ENCODE measurements around the gene SAGE1. TPM values are rescaled to one million over a fixed set of nuclear protein-coding genes. Genes with fewer than 3 reads are reported as not detected.

SAGE1 gene
- total and polyA plus RNA-seq, 9 of the 15 experiments (the other 6 are each of a cell fraction or from before 2014, with no cell fraction given): 14.6 to 79.2 (median 29.3) TPM

- peak overlapping the region; percentile 81 for H3K4me2 ChIP-seq (ENCODE audit: insufficient read depth, low read length)
- peak overlapping the region; percentile 95 for H3K27ac ChIP-seq (ENCODE audit: extremely low read depth, low read depth, low read length)
- peaks cover 17% of the 10 kb centered on the region; the same call in 1 of the 3 replicates for H3K36me3 ChIP-seq (ENCODE audit: control insufficient read depth, insufficient read depth, low read length)
- peaks cover 0 to 5% of the 10 kb centered on the region in 2 experiments; a peak in 2 of 5 replicates for H3K4me1 ChIP-seq (replicated peaks in 1 of 2; ENCODE audit: control insufficient read depth in 2 of 2, insufficient read depth in 2 of 2, low read length in 2 of 2)
- H3K9ac ChIP-seq (ENCODE audit: insufficient read depth in 1 of 2, low read depth in 2 of 2, low read length in 2 of 2): peak overlapping the region; percentile 94 to 95
- intact Hi-C loops (cut with micrococcal nuclease) (no loop called here), in situ Hi-C loops (cut with MboI) (no loop called here)
- peak overlapping the region; percentile 69 for H3K4me3 ChIP-seq
- no peak for TF ChIP-seq FOXM1 (IDR thresholded peaks at IDR 0.05; ENCODE audit: low read depth)
- TF ChIP-seq FOXM1 (CRISPR knock-in tag; IDR thresholded peaks at IDR 0.05; ENCODE audit: low read depth): 0 out of 2 replicates have a peak, but pooled peaks have one; percentile 57
- TF ChIP-seq ZNF589 (CRISPR knock-in tag; IDR thresholded peaks at IDR 0.05; ENCODE audit: low read depth): peak; percentile 43; the same call in 1 of the 2 replicates
- TF ChIP-seq TFAP4 (CRISPR knock-in tag; IDR thresholded peaks at IDR 0.05; ENCODE audit: borderline replicate concordance): no peak
- TF ChIP-seq MIER1 (IDR thresholded peaks at IDR 0.05; ENCODE audit: low read depth): 0 out of 2 replicates have a peak, but pooled peaks have one; percentile 32
- peak; percentile 34; the same call in 1 of the 2 replicates for TF ChIP-seq ZBTB7A (IDR thresholded peaks at IDR 0.05; ENCODE audit: borderline replicate concordance, control insufficient read depth, low read depth, low read length)
- no peak for TF ChIP-seq RAD21 (CRISPR knock-in tag; conservative IDR thresholded peaks at IDR 0.05 in 1 of 2, IDR thresholded peaks at IDR 0.05 in 1 of 2)
- TF ChIP-seq ZNF511 (CRISPR knock-in tag; IDR thresholded peaks at IDR 0.05): 0 out of 2 replicates have a peak, but pooled peaks have one; percentile 16
- no peak for TF ChIP-seq ZNF444 (CRISPR knock-in tag; IDR thresholded peaks at IDR 0.05)
- no peak for TF ChIP-seq U2AF2 (optimal IDR thresholded peaks at IDR 0.05; ENCODE audit: low read depth, low read length)
- no peak for TF ChIP-seq ATF4 (CRISPR knock-in tag; IDR thresholded peaks at IDR 0.05)
- 0 out of 4 replicates have a peak, but pooled peaks of 1 of the 2 experiments have one; percentile 18 for TF ChIP-seq MLLT1 (IDR thresholded peaks at IDR 0.05)
- no peak for TF ChIP-seq ESRRA (IDR thresholded peaks at IDR 0.05; ENCODE audit: borderline replicate concordance, low read depth)
- 0 out of 2 replicates have a peak, but pooled peaks have one; percentile 48 for TF ChIP-seq SRSF3 (IDR thresholded peaks at IDR 0.05; ENCODE audit: insufficient read depth, low read length)
- ChIA-PET POLR2A (interaction anchor here (0.9 to 1.4 kb wide), 2 partner anchors 39 to 270 kb away, joined by 3 to 4 read pairs; no protein-coding TSS in a partner anchor), CTCF (ENCODE audit: low intra/inter-chr PET ratio) (no interaction called here)
- H2AFZ ChIP-seq (ENCODE audit: low read depth, low read length): peak overlapping the region; percentile 88
- peaks cover 9% of the 10 kb centered on the region; the same call in 1 of the 2 replicates for H3K9me3 ChIP-seq (replicated peaks; ENCODE audit: control insufficient read depth, insufficient read depth, low read depth, low read length)
- 3% methylated on average over 6 of the region's 11 CpGs for WGBS (ENCODE audit: insufficient coverage, low coverage, missing lambda C conversion rate)
- ATAC-seq (peak; percentile 68), DNase-seq (ENCODE audit: extremely low read depth in 1 of 4, low spot score in 3 of 4) (peak; percentile 25 to 52 (median 26)), FAIRE-seq (no peak)
- no peaks in the 10 kb centered on the region for H3K27me3 ChIP-seq (ENCODE audit: control insufficient read depth in 2 of 2, insufficient read depth in 2 of 2, low read length in 2 of 2)
- BruUV-seq (replicated peaks): no TSS peak
- no peaks in the 10 kb centered on the region for H3K9me1 ChIP-seq (ENCODE audit: control insufficient read depth, insufficient read depth, low read length)
- H4K20me1 ChIP-seq (replicated peaks; ENCODE audit: control insufficient read depth, insufficient read depth, low read length): no peaks in the 10 kb centered on the region
- H3K79me2 ChIP-seq (ENCODE audit: control insufficient read depth, insufficient read depth, low read length): peaks cover 58% of the 10 kb centered on the region
These were observed 735 bp upstream of the SAGE1 start for GRCh38 chrX:135892781-135893180.
